ENCODE measurements around the gene POC5. TPM values are rescaled to one million over a fixed set of nuclear protein-coding genes. Genes with fewer than 3 reads are reported as not detected.
A peak's percentile ranks its signal among the peaks of the same experiment; 100 is the strongest.
"Not testable (repeated sequence)": the region's sequence is repeated elsewhere in the genome, so short reads cannot be mapped to it uniquely, and the experiment has no call there.

The POC5 gene
- total RNA-seq, 1 donor from 2014 or later = 20.7 TPM

- peaks cover 2% of the 10 kb centered on the region for H3K36me3 Mint-ChIP-seq (ENCODE audit: low read depth)
- DNase-seq (ENCODE audit: low spot score) = no peak
- no peaks in the 10 kb centered on the region for H3K9me3 Mint-ChIP-seq
- peaks cover 3% of the 10 kb centered on the region for H3K27me3 Mint-ChIP-seq (ENCODE audit: insufficient read depth)
- no peak overlapping the region for H3K27ac Mint-ChIP-seq
- intact Hi-C loops (cut with micrococcal nuclease) = no loop called here
- H3K4me1 Mint-ChIP-seq (ENCODE audit: low read depth) = no peaks in the 10 kb centered on the region
- H3K4me3 Mint-ChIP-seq = no peak overlapping the region
These were observed 6.1 kb upstream of the POC5 start for GRCh38 chr5:75723378-75723777.

GRCh38 chr5:75721573-75721972, 4.3 kb upstream of the POC5 start:
- intact Hi-C loops (cut with micrococcal nuclease) = no loop called here
- no peak for DNase-seq (ENCODE audit: low spot score)
- Mint-ChIP-seq H3K4me3 (no peak overlapping the region), H3K9me3 (no peaks in the 10 kb centered on the region), H3K4me1 (ENCODE audit: low read depth) (peaks cover under 1% of the 10 kb centered on the region), H3K27ac (no peak overlapping the region), H3K36me3 (ENCODE audit: low read depth) (peaks cover 2% of the 10 kb centered on the region), H3K27me3 (ENCODE audit: insufficient read depth) (peaks cover 3% of the 10 kb centered on the region)

- peaks cover 8% of the 10 kb centered on the region for H3K4me1 Mint-ChIP-seq (ENCODE audit: low read depth)
- H3K27ac Mint-ChIP-seq = no peak overlapping the region
- no peaks in the 10 kb centered on the region for H3K9me3 Mint-ChIP-seq
- H3K27me3 Mint-ChIP-seq (ENCODE audit: insufficient read depth) = peaks cover 3% of the 10 kb centered on the region
- intact Hi-C loops (cut with micrococcal nuclease) = no loop called here
- H3K36me3 Mint-ChIP-seq (ENCODE audit: low read depth) = peaks cover 2% of the 10 kb centered on the region
- H3K4me3 Mint-ChIP-seq = no peak overlapping the region
- no peak for DNase-seq (ENCODE audit: low spot score)
These were observed 3.6 kb upstream of the POC5 start for GRCh38 chr5:75720882-75721281.

- Mint-ChIP-seq H3K9me3 (no peaks in the 10 kb centered on the region), H3K4me1 (ENCODE audit: low read depth) (peaks cover 34% of the 10 kb centered on the region), H3K36me3 (ENCODE audit: low read depth) (peaks cover 17% of the 10 kb centered on the region), H3K4me3 (peak overlapping the region; percentile 98), H3K27ac (peak overlapping the region; percentile 100), H3K27me3 (ENCODE audit: insufficient read depth) (peaks cover 3% of the 10 kb centered on the region)
- DNase-seq (ENCODE audit: low spot score) = no peak
- intact Hi-C loops (cut with micrococcal nuclease) = loop anchor here (1.0 to 10.0 kb wide), 11 partner anchors 47 to 1032 kb away; partner anchors contain the start of genes ANKRD31, CERT1, GCNT4 and GFM2
These were observed 539 bp downstream of the POC5 start for GRCh38 chr5:75716715-75717081.

GRCh38 chr5:75712091-75712490, 5.1 kb downstream of the POC5 start:
- no peak overlapping the region for H3K27ac Mint-ChIP-seq
- DNase-seq (ENCODE audit: low spot score) = no peak
- no peaks in the 10 kb centered on the region for H3K9me3 Mint-ChIP-seq
- peaks cover 42% of the 10 kb centered on the region for H3K4me1 Mint-ChIP-seq (ENCODE audit: low read depth)
- peaks cover 25% of the 10 kb centered on the region for H3K36me3 Mint-ChIP-seq (ENCODE audit: low read depth)
- intact Hi-C loops (cut with micrococcal nuclease) = loop anchor here (10.0 kb wide), 2 partner anchors 947 to 1027 kb away; partner anchors contain the start of genes GFM2, HEXB and NSA2
- H3K27me3 Mint-ChIP-seq (ENCODE audit: insufficient read depth) = no peaks in the 10 kb centered on the region
- no peak overlapping the region for H3K4me3 Mint-ChIP-seq

GRCh38 chr5:75711151-75711550, 6.1 kb downstream of the POC5 start:
- DNase-seq (ENCODE audit: low spot score) = no peak
- Mint-ChIP-seq H3K27me3 (ENCODE audit: insufficient read depth) (no peaks in the 10 kb centered on the region), H3K9me3 (no peaks in the 10 kb centered on the region), H3K4me1 (ENCODE audit: low read depth) (peaks cover 39% of the 10 kb centered on the region), H3K36me3 (ENCODE audit: low read depth) (peaks cover 25% of the 10 kb centered on the region), H3K27ac (no peak overlapping the region), H3K4me3 (no peak overlapping the region)
- intact Hi-C loops (cut with micrococcal nuclease) = loop anchor here (10.0 kb wide), 2 partner anchors 946 to 1026 kb away; partner anchors contain the start of genes GFM2, HEXB and NSA2

- Mint-ChIP-seq H3K27me3 (ENCODE audit: insufficient read depth) (no peaks in the 10 kb centered on the region), H3K9me3 (no peaks in the 10 kb centered on the region), H3K4me3 (no peak overlapping the region), H3K4me1 (ENCODE audit: low read depth) (peaks cover 39% of the 10 kb centered on the region), H3K36me3 (ENCODE audit: low read depth) (peaks cover 25% of the 10 kb centered on the region), H3K27ac (no peak overlapping the region)
- intact Hi-C loops (cut with micrococcal nuclease) = loop anchor here (10.0 kb wide), 2 partner anchors 946 to 1026 kb away; partner anchors contain the start of genes GFM2, HEXB and NSA2
- no peak for DNase-seq (ENCODE audit: low spot score)
These were observed 6.6 kb downstream of the POC5 start for GRCh38 chr5:75710637-75711036.

- H3K4me3 Mint-ChIP-seq = no peak overlapping the region
- no peak overlapping the region for H3K27ac Mint-ChIP-seq
- no peaks in the 10 kb centered on the region for H3K27me3 Mint-ChIP-seq (ENCODE audit: insufficient read depth)
- H3K4me1 Mint-ChIP-seq (ENCODE audit: low read depth) = peaks cover 18% of the 10 kb centered on the region
- no peak for DNase-seq (ENCODE audit: low spot score)
- no peaks in the 10 kb centered on the region for H3K9me3 Mint-ChIP-seq
- intact Hi-C loops (cut with micrococcal nuclease) = no loop called here
- peaks cover 24% of the 10 kb centered on the region for H3K36me3 Mint-ChIP-seq (ENCODE audit: low read depth)
These were observed 9.2 kb downstream of the POC5 start for GRCh38 chr5:75707911-75708509.

GRCh38 chr5:75706775-75707174, 10.5 kb downstream of the POC5 start:
- Mint-ChIP-seq H3K9me3 (no peaks in the 10 kb centered on the region), H3K4me1 (ENCODE audit: low read depth) (peaks cover 16% of the 10 kb centered on the region), H3K27me3 (ENCODE audit: insufficient read depth) (no peaks in the 10 kb centered on the region), H3K36me3 (ENCODE audit: low read depth) (peaks cover 36% of the 10 kb centered on the region), H3K4me3 (no peak overlapping the region), H3K27ac (no peak overlapping the region)
- no peak for DNase-seq (ENCODE audit: low spot score)
- intact Hi-C loops (cut with micrococcal nuclease) = no loop called here

- Mint-ChIP-seq H3K27ac (no peak overlapping the region), H3K27me3 (ENCODE audit: insufficient read depth) (no peaks in the 10 kb centered on the region), H3K36me3 (ENCODE audit: low read depth) (peaks cover 37% of the 10 kb centered on the region), H3K4me3 (no peak overlapping the region), H3K9me3 (no peaks in the 10 kb centered on the region), H3K4me1 (ENCODE audit: low read depth) (peaks cover 16% of the 10 kb centered on the region)
- intact Hi-C loops (cut with micrococcal nuclease) = no loop called here
- no peak for DNase-seq (ENCODE audit: low spot score)
These were observed 11.2 kb downstream of the POC5 start for GRCh38 chr5:75706016-75706415.

GRCh38 chr5:75701856-75702255, 15.4 kb downstream of the POC5 start:
- Mint-ChIP-seq H3K27me3 (ENCODE audit: insufficient read depth) (no peaks in the 10 kb centered on the region), H3K36me3 (ENCODE audit: low read depth) (peaks cover 44% of the 10 kb centered on the region), H3K4me1 (ENCODE audit: low read depth) (peaks cover 7% of the 10 kb centered on the region), H3K9me3 (no peaks in the 10 kb centered on the region), H3K27ac (no peak overlapping the region), H3K4me3 (no peak overlapping the region)
- intact Hi-C loops (cut with micrococcal nuclease) = no loop called here
- DNase-seq (ENCODE audit: low spot score) = no peak

GRCh38 chr5:75695472-75696351, 21.5 kb downstream of the POC5 start:
- DNase-seq (ENCODE audit: low spot score); H3K27me3 Mint-ChIP-seq (ENCODE audit: insufficient read depth); intact Hi-C loops (cut with micrococcal nuclease); H3K4me3 Mint-ChIP-seq; H3K9me3 Mint-ChIP-seq; H3K4me1 Mint-ChIP-seq (ENCODE audit: low read depth); H3K27ac Mint-ChIP-seq: not testable (repeated sequence)
- peaks cover 32% of the 10 kb centered on the region for H3K36me3 Mint-ChIP-seq (ENCODE audit: low read depth)

- intact Hi-C loops (cut with micrococcal nuclease) = no loop called here
These were observed 22.5 kb downstream of the POC5 start for GRCh38 chr5:75694781-75695180.

More at GRCh38 chr5:75694781-75695180, 22.5 kb downstream of the POC5 start:
- peaks cover 5% of the 10 kb centered on the region for H3K4me1 Mint-ChIP-seq (ENCODE audit: low read depth)
- H3K27me3 Mint-ChIP-seq (ENCODE audit: insufficient read depth) = no peaks in the 10 kb centered on the region
- H3K9me3 Mint-ChIP-seq = no peaks in the 10 kb centered on the region
- no peak for DNase-seq (ENCODE audit: low spot score)
- H3K4me3 Mint-ChIP-seq = no peak overlapping the region
- H3K27ac Mint-ChIP-seq = peak overlapping the region; percentile 44
- H3K36me3 Mint-ChIP-seq (ENCODE audit: low read depth) = peaks cover 37% of the 10 kb centered on the region

Measured in activated T-helper 1 cell treated with anti-CD3 and anti-CD28 coated beads, Interleukin-12 subunit alpha, Interleukin-12 subunit beta, Interleukin-2, Interleukin-4 antibody, amounts not matched to agents 30 ng/mL and 10 ng/mL and 1 ng/mL, durations not matched to agents 14 hours and 24 hours and 36 hours (primary cell).